ENCODE results near the gene ZNF497.
"Not testable (repeated sequence)": the region's sequence is repeated elsewhere in the genome, so short reads cannot be mapped to it uniquely, and the experiment has no call there.

The ZNF497 gene

DNA sequence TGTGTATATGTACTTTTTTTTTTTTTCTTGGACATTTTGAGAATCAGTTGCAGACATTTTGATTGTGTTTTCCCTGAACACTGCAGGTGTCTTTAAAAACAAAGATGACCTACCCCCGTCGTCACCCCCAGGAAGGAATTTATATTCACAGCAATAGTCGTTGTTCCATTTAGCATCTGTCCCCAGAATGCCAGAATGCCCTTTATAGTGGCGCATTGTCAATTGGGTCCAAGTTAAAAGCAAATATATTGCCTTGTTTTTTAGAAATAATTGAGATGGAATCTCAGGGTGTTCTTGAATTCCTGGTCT, 31.1 kb upstream of the ZNF497 start:
- DNase-seq, result no peak

DNA sequence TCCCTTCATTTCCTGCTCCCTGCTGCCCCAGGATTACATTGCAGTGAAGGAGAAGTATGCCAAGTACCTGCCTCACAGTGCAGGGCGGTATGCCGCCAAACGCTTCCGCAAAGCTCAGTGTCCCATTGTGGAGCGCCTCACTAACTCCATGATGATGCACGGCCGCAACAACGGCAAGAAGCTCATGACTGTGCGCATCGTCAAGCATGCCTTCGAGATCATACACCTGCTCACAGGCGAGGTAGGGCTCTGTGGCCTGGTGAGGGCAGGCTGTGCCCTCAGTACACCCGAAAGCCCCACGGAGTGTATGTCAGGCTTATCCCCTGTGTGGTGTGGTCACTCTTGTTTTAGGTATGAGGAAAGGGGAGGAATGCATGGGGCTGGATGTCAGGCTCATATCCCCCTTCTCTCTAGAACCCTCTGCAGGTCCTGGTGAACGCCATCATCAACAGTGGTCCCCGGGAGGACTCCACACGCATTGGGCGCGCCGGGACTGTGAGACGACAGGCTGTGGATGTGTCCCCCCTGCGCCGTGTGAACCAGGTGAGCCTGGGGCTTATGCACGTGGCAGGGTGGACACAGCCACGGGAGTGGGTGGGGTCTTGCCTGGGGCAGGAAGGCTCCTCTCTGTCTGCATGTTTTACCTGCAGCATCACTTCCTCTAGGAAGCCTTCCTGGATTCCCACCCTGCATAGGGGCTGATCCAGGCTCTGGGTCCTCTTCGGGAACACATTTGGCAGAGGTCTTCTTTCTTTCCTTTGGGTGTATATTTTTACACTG, 30.6 kb upstream of the ZNF497 start:
- no peak for DNase-seq

DNA sequence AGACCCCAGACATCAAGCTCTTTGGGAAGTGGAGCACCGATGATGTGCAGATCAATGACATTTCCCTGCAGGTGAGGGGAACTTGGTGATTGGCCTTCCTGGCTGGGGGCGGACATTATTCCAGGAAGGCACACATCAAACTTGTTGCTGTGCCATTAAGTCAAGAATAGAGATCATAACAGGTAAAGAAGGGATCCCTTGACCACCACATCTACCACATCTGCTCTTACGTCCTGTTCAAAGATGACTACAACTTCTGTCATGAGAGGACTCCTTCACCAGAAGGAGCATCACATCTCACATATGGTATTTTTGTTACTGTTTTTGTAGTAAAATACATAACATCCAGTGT, 25.6 kb upstream of the ZNF497 start:
- DNase-seq, result no peak

DNA sequence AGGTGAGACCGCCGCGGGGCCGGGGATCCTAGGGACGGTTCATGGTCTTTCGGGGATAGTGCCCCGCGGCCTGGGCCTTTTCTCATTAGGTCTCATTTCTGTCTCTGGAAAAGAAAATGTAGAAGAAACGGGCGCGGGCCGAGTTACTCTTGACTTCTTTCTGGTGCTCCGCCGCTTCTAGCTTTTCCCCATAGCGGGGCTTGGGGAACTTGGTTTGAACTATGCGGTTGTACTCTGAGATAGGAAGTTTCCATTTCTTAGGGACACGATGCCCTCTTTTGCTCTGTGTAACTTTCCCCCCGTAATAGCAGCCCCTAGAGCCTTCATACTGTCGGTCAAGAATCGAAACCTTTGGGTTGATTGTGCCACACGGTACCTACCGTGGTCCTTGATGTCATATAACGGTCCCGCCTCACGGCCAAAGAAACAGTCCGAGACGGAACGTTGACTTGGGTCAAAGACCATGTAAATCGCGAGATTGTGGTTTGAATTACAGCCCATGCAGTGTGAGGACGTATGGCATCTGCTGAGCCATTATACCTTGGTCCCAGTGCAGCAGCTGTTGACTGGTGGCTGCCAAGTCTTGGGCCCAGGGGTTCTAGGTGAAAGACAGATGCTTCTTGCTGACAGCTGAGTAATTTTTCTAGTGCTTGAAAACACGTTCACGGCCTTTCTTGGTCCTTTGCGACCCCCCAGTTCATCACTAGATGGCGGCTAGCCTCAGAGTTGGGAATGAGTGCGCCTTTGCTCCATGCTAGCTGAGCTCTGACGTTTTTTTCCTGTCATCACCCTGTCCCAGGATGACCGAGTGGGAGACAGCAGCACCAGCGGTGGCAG, 25.0 kb upstream of the ZNF497 start:
- no peak for DNase-seq

DNA sequence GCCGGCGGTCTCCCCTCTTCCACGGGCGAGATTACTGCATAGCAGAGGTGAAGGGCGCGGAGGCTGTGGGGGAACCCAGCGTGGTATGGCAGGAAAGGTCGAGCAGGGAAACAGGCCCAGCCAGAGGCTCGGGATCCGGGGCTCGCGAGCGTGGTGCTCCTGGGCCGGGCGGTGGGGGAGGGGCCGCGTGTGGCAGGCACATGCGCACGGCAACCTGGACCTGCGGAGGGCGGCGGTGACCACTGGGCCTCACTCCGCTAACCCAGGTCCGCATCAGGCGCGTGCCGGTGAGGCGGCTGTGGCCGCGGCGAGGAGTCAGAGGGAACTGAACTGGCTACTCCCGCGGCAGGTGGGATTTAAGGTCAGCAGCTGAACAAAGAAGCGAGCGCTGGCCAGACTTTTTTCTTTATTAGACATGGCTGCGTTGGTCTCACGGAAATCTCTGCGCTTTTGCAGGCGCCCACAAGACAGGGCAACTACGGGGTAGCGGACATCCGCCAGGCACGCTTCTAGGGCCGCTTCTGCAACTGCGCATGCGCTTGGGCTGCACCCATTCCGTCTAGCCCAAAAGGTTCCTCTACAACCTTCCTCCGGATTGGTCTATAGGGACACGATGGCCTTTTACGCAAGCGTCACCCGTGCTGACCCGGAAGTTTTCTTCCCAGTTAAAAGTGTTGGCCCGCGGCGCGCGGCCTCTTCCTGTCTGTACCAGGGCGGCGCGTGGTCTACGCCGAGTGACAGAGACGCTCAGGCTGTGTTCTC, 24.2 kb upstream of the ZNF497 start, which contains the start of gene RPS5:
RPS5 (plus strand) TSS at position 694 of the 762 bp plus-strand sequence. CDS start 869 bp downstream, outside the sequence.
- peak; percentile 98 for DNase-seq

DNA sequence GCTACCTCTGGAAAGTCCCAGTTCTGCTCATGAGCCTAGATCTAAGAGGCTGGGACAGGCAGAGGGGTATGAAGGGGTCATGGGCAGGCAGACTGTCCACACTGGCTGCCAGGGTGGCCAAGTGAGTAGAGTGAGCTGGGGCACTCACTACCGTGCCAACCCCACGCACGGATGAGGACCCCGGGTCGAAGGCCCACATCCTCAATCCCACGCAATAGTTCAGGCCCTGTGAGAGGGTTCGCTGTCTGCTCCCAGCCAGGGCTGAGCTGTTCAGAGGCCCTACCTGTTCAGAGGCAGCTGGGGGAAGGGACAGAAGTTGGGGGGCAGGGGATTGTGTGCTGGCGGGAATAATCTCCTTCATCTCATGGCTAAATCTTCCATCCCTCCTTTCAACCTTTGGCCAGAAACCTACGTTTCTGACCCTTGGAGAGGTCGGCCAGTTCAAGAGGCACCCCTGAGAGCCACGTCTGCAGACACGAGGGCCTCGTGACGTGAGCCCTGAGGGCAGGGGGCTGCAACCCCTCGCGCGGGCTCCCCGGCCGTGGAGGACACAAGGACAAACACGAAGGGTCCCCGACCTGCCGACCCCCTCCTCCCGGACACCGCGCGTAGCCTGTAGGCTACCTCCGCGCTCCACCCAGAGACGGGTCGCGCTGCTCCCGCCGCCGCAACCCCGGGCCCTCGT, 23.5 kb upstream of the ZNF497 start:
- no peak for DNase-seq

DNA sequence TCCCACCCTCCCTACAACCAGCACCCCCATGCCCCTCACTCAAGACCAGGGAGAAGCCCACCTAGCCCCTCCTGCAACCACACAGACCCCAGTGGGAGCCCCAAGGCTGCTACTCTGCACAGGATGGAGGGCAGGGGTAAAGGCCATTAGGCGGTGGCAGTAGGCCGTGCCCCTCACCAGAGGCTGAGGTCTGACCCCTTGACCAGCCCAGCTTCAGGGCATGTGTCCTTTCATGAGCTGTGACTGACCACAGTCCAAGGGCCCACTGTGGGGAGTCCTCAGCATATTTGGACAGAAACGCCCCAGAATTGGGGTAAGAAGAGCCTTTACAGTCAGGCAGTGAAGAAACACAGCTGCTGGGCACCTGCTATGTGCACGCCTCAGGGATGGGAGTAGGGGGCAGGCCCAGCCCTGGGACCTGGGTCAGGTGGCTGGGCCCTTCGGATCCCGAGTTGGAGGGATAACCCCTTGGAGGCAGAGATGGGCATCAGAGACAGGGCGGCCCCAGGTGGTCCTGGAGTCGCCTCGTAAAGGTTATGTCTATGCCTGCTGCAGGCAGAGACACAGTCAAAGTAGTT, 22.9 kb upstream of the ZNF497 start:
- DNase-seq, result no peak

DNA sequence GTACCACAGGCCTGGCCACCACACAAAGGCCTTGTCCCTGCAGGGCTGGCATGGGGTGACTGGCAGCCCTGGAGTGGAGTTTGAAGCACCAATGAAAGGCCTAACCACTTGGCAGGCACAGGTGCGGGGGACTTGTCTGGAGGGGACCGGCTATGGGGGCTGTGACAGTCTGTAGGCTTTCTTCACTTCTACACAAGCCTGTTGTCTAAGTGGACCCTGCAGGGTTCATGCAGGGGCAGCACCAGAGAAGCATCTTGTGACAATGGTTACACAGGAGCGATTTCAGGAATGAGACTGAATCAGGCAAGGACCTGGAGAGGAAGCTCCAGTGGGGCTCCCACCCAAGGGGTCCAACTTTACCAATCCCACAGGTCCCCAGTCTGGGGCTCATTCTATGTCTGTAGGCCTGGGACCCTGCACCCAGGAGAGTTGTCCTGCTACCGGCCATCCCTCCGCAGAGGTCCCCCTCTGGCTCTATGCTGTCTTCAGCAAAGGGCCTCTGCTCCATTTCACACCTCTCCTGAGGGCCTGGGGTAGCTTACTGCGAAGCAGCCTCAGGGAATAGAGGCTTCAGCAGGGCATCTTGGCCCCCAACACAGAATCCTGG, 20.5 kb upstream of the ZNF497 start:
- no peak for DNase-seq

DNA sequence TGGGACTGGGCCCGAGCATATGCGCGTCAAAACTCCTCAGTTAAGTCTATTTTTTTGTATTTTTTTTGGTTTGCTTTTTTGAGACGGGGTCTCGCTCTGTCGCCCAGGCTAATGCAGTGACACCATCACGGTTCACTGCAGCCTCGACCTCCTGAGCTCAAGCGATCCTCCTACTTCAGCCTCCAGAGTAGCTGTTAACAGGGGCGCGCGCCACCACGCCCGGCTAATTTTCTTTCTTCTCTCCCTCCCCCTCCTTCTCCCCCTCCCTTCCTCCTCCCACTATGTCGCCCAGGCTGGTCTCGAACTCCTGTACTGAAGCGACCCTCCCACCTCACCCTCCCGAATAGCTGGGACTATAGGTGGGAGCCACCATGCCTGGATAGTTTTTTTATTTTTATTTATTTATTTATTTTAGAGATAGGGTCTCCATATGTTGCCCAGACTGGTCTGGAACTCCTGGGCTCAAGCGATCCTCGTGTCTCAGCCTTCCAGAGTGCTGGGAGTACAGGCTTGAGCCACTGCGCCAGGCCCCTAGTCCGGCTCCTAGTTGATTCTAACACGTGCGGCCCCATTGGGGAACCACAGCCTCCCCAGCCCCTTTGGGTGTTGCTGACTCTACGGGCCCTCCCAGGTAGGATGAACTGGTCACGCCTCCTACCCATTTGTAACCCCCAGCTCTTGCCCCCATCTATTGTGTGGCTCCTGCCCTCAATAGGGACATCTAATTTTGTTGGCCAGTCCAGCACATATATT, 19.1 kb upstream of the ZNF497 start:
- no peak for DNase-seq

DNA sequence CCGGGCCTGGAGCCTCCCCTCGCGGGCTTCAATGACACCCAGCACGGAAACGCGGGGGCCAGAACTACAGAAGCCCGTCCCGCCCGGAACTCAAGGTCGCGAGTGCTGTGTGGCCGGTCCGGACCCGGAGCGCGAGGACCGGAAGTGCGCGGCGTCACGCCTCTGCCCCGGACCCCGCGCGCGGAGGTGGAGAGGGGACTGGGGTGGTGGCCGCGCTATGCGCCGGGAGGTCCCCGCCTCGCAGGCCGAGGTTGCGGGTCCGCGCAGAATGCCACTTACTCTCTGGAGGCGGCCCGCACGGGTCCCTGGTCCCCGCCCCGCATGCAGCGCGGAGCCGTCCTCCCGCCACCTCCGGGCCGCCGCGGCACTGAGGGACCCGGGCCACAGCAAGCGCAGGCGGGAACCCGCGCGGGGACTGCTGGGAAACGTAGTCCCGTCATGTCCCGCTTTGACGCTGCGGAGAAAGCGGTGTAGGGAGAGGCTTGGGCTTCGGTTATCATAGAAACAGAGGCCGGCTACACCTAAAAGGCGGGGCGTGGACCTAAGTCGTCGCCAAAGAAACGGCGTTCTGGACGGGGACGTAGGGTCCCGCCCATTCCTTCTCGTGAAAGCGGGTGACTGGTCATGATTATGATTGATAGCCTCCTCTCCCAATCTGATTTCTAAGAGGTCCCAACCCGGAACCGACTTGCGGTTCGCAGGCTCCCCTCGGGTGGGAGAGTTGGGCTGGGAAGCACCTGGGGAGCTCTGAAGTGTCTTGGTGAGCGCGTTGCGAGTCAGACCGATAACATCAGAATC, 18.3 kb upstream of the ZNF497 start, which contains the start of gene ZNF837:
ZNF837 (minus strand) TSS at position 369 of the 798 bp plus-strand sequence. CDS start 11,698 bp downstream, outside the sequence.
- peak; percentile 100 for DNase-seq

DNA sequence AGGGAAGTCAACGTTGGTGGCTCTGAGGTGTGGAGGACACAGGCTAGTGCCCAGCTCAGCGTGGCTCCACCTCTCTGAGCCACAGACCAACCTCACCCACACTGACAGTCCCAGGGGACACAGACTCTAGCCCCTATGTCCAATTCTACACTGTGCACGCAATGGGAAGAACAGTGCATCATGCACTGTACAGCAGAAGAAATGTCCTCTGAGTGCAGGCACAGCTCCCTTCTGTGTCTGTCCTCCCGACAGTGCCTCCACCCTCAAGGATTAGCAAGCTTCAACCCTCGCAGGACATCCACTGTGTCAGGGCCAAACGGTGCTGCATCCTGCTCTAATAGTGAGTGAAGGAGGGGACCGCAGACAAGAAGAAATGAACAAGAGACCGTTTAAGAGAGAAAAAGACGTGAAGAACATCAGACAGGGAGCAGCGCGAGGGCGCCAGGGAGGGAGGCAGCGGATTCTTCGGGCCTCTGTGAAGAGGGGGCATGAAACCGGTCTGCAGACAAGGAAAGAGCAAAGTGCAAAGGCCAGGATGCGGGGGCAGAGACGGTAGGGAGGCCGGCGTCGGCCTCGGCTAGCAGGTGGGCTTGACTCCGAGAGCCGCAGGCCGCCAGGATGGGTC, 17.6 kb upstream of the ZNF497 start:
- no peak for DNase-seq

DNA sequence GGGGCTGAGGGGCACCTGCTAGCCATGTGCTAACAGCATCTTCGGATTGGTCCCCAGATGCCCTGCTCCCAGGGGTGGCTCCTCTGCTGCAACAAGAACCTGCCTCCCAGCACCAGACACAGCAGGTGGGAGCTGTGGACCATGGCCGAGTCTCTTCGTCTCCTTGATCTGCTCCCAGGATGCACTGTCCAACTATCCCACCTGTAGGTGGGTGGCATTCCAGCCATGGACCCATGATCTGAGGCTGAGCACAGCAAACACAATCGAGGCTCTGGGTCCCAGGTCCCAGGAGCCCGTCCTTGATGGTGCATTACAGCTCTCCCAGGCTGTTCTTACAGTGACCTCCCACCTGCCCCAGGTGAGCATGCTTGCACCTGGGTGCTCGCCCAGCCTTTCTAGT, 16.7 kb upstream of the ZNF497 start:
- no peak for DNase-seq

DNA sequence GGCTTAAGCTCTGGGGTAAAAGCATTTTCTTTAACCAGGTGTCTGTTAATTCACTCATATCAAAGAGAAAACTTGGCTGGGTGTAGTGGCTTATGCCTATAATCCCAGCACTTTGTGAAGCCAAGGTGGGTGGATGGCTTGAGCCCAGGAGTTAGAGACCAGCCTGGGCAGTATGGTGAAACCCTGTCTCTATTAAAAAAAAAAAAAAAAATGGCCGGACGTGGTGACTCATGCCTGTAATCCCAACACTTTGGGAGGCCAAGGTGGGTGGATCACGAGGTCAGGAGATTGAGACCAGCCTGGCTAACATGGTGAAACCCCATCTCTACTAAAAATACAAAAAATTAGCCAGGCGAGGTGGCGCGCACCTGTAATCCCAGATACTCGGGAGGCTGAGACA, 14.2 kb upstream of the ZNF497 start:
- not testable (repeated sequence) for DNase-seq

DNA sequence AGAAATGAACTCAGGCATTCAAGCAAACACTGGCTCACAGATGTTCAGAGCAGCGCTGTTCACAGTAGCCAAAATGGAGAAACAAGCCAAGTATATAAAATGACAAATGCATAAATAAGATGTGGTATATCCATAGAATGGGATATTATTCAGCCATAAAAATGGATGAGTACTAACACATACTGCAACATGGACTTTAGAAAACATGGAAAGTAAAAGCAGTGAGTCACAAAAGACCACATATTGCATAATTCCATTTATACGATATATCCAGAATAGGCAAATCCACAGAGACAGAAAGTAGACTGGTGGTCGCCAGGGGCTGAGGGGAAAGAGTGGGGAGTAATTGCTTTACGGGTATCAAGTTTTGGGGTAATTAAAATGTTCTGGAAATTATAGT, 11.6 kb upstream of the ZNF497 start:
- DNase-seq, result no peak

DNA sequence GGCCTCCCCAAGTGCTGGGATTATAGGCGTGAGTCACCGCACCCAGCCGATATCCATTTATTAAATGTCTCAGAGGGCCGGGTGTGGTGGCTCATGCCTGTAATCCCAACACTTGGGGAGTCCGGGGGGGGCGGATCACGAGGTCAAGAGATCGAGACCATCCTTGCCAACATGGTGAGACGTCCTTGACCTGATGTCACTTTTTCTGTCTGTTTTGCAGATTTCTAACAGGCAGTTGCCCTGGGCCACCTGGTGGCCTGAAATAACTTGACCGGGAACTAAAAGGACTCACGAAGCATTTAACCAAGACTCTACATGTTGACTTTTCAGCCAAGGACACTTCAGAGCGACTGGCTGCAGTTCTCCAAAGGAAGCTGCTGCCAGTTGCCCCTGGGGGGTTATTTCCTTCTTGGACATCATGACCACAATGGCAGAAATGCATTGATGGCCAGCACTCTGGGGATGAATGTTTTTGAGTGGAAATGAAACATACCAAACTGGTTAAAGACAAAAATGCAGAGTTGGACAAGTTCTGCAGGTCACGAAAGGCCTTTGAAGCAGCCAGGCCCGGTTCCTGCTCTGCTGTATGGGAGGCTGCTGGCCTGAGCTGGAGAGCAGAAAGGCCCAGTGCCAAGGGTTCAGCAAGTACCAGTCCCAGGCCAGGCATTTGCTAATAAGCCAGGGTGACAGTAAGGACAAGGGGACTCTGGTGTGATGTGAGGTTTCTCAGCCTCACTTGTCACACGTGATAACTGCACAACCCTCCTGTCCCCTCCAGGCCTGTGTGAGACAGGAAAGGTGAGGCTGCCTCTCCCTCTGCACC, 10.0 kb upstream of the ZNF497 start:
- no peak for DNase-seq

DNA sequence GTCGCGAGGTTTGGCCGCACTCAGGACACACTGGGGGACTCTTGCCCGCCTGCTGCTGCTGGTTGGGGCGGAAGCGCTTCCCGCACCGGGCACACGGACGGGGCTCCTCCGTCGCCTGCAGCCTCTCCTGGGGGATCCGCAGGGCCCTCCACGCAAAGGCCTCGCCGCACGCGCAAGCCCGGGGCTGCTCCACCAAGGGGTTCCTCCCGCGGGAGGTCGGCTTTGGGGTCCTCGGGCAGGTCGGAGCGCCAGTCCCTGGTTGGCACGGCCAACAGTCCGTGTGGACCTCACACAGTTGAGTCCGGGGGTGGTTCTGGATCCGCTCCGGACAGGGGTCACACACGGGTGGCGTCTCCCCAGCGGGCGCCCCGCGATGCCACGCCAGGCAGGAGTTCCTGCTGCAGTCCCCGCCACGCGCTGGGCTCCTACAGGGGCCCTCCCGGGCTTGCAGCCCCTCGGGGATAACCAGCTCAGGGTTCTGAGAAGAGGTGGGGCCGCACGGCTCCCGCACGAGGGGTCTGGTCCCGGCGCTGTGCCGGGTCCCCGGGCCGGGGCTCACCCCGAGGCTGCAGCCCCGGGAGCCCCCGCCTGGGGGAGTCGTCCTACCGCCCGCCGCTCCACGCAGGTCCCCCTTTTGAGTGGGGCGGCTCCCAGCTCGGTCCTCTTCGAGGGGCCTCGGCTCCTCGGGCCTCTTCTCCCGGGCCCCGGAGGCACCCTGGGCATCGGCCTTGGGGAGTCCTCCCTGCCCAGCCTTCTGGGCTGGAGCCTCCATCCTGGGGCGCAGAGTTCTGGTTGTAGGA, 6.2 kb upstream of the ZNF497 start:
- no peak for DNase-seq

DNA sequence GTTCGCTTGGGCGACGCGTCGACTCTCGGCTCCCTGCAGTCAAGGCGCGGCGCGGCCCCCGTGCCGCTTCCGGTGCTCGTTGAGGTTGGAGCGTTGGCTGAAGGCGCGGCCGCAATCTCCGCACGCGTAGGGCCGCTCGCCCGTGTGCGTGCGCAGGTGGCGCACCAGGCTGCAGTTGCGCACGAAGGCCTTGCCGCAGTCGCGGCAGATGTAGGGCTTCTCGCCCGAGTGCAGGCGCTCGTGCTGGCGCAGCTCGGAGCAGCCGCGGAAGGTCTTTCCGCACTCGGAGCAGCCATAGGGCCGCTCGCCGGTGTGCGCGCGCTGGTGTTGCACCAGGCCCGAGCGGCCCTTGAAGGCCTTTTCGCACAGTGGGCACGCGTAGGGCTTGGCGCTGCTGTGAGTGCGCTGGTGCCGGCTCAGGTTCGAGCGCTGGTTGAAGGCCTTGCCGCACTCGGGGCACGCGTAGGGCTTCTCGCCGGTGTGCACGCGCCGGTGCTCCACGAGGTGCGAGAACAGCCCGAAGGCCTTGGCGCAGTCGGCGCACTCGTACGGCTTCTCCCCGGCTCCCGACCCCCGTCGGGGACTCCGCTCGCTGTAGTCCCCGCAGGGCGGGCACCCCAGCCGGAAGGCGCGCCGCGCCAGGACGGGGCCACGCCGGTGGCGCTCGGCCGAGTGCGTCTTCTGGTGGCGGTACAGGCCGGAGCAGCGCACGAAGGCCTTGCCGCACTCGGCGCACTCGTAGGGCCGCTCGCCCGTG, 5.3 kb upstream of the ZNF497 start:
- DNase-seq, result no peak

Data from EL (cell line).